Measurements from ENCODE around the gene RUNX3. TPM values are rescaled to one million over a fixed set of nuclear protein-coding genes. Genes with fewer than 3 reads are reported as not detected.

RUNX3 gene
- total RNA-seq, 1 experiment from 2014 or later = 8.6 TPM

GRCh38 chr1:24918370-24918769 is 11.7 kb downstream of the RUNX3 start:
- peaks cover 3% of the 10 kb centered on the region for H3K36me3 ChIP-seq (ENCODE audit: insufficient read depth, low read length, poor library complexity, severe bottlenecking)
- H3K27ac ChIP-seq (ENCODE audit: low read depth, low read length, poor library complexity, severe bottlenecking) = no peak overlapping the region
- H3K27me3 ChIP-seq (replicated peaks; ENCODE audit: insufficient read depth, low read depth, low read length, poor library complexity) = no peaks in the 10 kb centered on the region
- no peak overlapping the region for H3K4me3 ChIP-seq (ENCODE audit: low read depth, low read length, poor library complexity, severe bottlenecking)
- no TSS peak for BruUV-seq (replicated peaks)
- TF ChIP-seq, protein P1, sequence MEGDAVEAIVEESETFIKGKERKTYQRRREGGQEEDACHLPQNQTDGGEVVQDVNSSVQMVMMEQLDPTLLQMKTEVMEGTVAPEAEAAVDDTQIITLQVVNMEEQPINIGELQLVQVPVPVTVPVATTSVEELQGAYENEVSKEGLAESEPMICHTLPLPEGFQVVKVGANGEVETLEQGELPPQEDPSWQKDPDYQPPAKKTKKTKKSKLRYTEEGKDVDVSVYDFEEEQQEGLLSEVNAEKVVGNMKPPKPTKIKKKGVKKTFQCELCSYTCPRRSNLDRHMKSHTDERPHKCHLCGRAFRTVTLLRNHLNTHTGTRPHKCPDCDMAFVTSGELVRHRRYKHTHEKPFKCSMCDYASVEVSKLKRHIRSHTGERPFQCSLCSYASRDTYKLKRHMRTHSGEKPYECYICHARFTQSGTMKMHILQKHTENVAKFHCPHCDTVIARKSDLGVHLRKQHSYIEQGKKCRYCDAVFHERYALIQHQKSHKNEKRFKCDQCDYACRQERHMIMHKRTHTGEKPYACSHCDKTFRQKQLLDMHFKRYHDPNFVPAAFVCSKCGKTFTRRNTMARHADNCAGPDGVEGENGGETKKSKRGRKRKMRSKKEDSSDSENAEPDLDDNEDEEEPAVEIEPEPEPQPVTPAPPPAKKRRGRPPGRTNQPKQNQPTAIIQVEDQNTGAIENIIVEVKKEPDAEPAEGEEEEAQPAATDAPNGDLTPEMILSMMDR (conservative IDR thresholded peaks at IDR 0.05; ENCODE audit: low read depth, low read length) = no peak
- no peak for TF ChIP-seq EZH2 (IDR thresholded peaks at IDR 0.05; ENCODE audit: borderline replicate concordance, low read depth, low read length, poor library complexity, severe bottlenecking)
- ChIA-PET CTCF (no interaction called here), POLR2A (ENCODE audit: low non-redundant PET) (no interaction called here)
- no peak for DNase-seq (ENCODE audit: low spot score)
- intact Hi-C loops (cut with micrococcal nuclease; ENCODE audit: unreplicated experiment) = no loop called here
- H3K9me3 ChIP-seq (ENCODE audit: low read depth, low read length, poor library complexity, severe bottlenecking) = no peaks in the 10 kb centered on the region
- no peaks in the 10 kb centered on the region for H3K4me1 ChIP-seq (ENCODE audit: insufficient read depth, low read length, poor library complexity, severe bottlenecking)

GRCh38 chr1:24917327-24918074 is 12.6 kb downstream of the RUNX3 start:
- no TSS peak for BruUV-seq (replicated peaks)
- DNase-seq (ENCODE audit: low spot score) = no peak
- Histone ChIP-seq H3K27me3 (replicated peaks; ENCODE audit: insufficient read depth, low read depth, low read length, poor library complexity) (no peaks in the 10 kb centered on the region), H3K36me3 (ENCODE audit: insufficient read depth, low read length, poor library complexity, severe bottlenecking) (peaks cover 3% of the 10 kb centered on the region), H3K4me3 (ENCODE audit: low read depth, low read length, poor library complexity, severe bottlenecking) (no peak overlapping the region), H3K4me1 (ENCODE audit: insufficient read depth, low read length, poor library complexity, severe bottlenecking) (no peaks in the 10 kb centered on the region), H3K9me3 (ENCODE audit: low read depth, low read length, poor library complexity, severe bottlenecking) (no peaks in the 10 kb centered on the region), H3K27ac (ENCODE audit: low read depth, low read length, poor library complexity, severe bottlenecking) (no peak overlapping the region)
- CTCF ChIA-PET = no interaction called here
- TF ChIP-seq EZH2 (IDR thresholded peaks at IDR 0.05; ENCODE audit: borderline replicate concordance, low read depth, low read length, poor library complexity, severe bottlenecking) = no peak
- TF ChIP-seq, protein P1 (conservative IDR thresholded peaks at IDR 0.05; ENCODE audit: low read depth, low read length) = no peak
- POLR2A ChIA-PET (ENCODE audit: low non-redundant PET) = no interaction called here
- intact Hi-C loops (cut with micrococcal nuclease; ENCODE audit: unreplicated experiment) = no loop called here

DNA sequence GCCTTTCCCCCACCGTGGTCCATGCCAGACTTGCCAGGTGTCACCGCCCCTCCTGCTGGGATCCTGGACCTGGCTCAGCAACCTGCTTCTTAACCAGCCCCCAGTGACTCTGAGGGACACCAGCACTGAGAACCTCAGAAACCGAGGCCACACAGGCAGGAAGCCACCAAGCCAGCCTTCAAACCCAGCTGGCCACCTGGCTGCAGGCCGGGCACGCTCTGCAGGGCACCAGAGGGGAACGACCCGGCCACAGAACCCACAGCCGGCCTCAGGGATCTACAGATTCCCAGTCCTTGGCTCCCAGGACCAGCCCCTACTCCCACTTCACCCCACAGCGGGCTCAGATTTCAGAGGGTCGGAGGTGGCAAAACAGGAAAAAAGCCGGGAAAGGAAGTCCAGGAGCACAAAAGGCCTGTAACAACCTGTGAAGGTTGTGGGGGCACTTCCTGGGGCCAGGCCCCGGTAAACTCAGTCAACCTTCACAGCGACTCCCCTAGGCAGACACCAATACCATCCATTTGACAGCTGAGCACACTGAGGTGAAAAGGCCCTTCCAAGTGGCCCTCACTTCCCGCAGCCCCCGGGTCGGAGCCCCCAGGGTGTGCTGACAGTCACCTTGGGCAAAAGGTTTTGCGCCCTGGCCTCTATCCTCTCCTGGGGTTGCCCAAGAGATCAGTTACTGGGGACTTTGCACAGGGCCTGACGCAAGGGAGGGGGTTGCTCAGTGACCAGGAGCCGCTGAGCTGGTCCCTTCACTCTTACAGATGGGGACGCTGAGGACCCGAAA is 14.1 kb downstream of the RUNX3 start:
- Histone ChIP-seq H3K36me3 (ENCODE audit: insufficient read depth, low read length, poor library complexity, severe bottlenecking) (peaks cover 3% of the 10 kb centered on the region), H3K4me3 (ENCODE audit: low read depth, low read length, poor library complexity, severe bottlenecking) (no peak overlapping the region), H3K4me1 (ENCODE audit: insufficient read depth, low read length, poor library complexity, severe bottlenecking) (no peaks in the 10 kb centered on the region), H3K9me3 (ENCODE audit: low read depth, low read length, poor library complexity, severe bottlenecking) (no peaks in the 10 kb centered on the region), H3K27me3 (replicated peaks; ENCODE audit: insufficient read depth, low read depth, low read length, poor library complexity) (no peaks in the 10 kb centered on the region), H3K27ac (ENCODE audit: low read depth, low read length, poor library complexity, severe bottlenecking) (no peak overlapping the region)
- no peak for TF ChIP-seq EZH2 (IDR thresholded peaks at IDR 0.05; ENCODE audit: borderline replicate concordance, low read depth, low read length, poor library complexity, severe bottlenecking)
- TF ChIP-seq, protein P1 (conservative IDR thresholded peaks at IDR 0.05; ENCODE audit: low read depth, low read length) = no peak
- BruUV-seq (replicated peaks) = no TSS peak
- no peak for DNase-seq (ENCODE audit: low spot score)
- intact Hi-C loops (cut with micrococcal nuclease; ENCODE audit: unreplicated experiment) = no loop called here
- ChIA-PET CTCF (no interaction called here), POLR2A (ENCODE audit: low non-redundant PET) (no interaction called here)
